ENCODE measurements around the gene PGM2. TPM values are rescaled to one million over a fixed set of nuclear protein-coding genes. Genes with fewer than 3 reads are reported as not detected.

The PGM2 gene
- total and polyA plus RNA-seq, 8 donors = 2.1 to 15.1 (median 7.6) TPM

- peak in 2 of 4 donors; percentile 26 to 42 for TF ChIP-seq CTCF (IDR thresholded peaks at IDR 0.05)
- no peak overlapping the region for H3K4me3 ChIP-seq
- no peaks in the 10 kb centered on the region for H3K9me3 ChIP-seq
- intact Hi-C loops (cut with DNase I) = no loop called here
- H3K27ac ChIP-seq = no peak overlapping the region
- H3K36me3 ChIP-seq = no peaks in the 10 kb centered on the region
- no peaks in the 10 kb centered on the region for H3K27me3 ChIP-seq
- no peaks in the 10 kb centered on the region for H3K4me1 ChIP-seq
- FAIRE-seq (peak; percentile 95), ATAC-seq (peak; percentile 51 to 76 (median 66)), DNase-seq (no peak)
- WGBS, 2 donors = 18 to 23% methylated on average over 4 of the region's 4 CpGs
These were observed 23.0 kb upstream of the PGM2 start for GRCh38 chr4:37803348-37803973.

DNA sequence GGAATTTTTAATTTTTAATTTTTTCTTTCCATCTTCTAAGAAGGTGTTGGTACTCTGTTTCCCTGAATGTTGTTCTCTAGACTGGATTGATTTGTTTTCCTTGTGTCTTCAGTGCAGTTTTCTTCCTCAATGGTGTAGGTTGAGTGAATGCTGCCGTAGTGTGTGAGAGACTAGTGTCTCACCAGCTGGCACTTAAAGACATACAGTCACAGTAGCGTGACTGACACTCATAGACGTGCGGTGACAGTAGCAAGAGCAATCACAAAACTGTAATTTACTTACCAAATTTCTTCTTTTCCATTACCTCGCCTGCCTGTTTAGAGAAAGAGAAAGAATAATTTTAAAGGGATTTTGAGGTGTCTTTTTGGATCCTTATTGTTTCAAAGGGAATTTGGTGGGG, 21.4 kb upstream of the PGM2 start:
- TF ChIP-seq CTCF (IDR thresholded peaks at IDR 0.05) = no peak
- no peaks in the 10 kb centered on the region for H3K27me3 ChIP-seq
- H3K9me3 ChIP-seq = no peaks in the 10 kb centered on the region
- WGBS, 2 donors = 88 to 90% methylated on average over 5 of the region's 5 CpGs
- FAIRE-seq (no peak), DNase-seq (no peak), ATAC-seq (no peak)
- no peaks in the 10 kb centered on the region for H3K36me3 ChIP-seq
- H3K27ac ChIP-seq = no peak overlapping the region
- no peaks in the 10 kb centered on the region for H3K4me1 ChIP-seq
- intact Hi-C loops (cut with DNase I) = loop anchor here in 1 of 3 donors (5.0 kb wide), 1 partner anchor 227 kb away; no protein-coding TSS in a partner anchor
- no peak overlapping the region for H3K4me3 ChIP-seq

DNA sequence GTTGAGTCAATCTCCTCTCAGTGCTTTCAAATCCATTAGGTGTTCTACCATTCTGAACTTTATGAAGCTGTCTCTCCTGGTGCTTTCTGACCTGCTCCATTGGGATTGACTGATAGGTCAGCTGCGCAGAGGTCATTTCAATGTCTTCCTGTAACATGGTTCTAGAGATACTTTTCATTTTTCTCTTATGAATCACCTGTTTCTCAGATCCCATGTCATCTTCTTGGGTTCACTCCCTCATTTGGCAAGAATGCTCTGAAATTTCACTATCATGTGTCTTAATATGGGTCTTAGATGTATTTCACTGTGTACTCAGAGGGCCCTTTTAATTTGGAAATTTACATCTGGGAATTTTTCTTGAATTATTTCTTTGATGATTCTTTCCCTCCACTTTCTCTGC, 13.8 kb upstream of the PGM2 start:
- no peak for FAIRE-seq
- Histone ChIP-seq H3K27me3 (no peaks in the 10 kb centered on the region), H3K4me3 (no peak overlapping the region), H3K36me3 (no peaks in the 10 kb centered on the region), H3K4me1 (no peaks in the 10 kb centered on the region), H3K27ac (no peak overlapping the region), H3K9me3 (no peaks in the 10 kb centered on the region)
- DNase-seq = no peak
- WGBS, 2 donors = 95 to 98% methylated on average over 1 of the region's 1 CpG
- no peak for TF ChIP-seq CTCF (IDR thresholded peaks at IDR 0.05)
- ATAC-seq = no peak
- intact Hi-C loops (cut with DNase I) = no loop called here

- no peak overlapping the region for H3K4me3 ChIP-seq
- no peaks in the 10 kb centered on the region for H3K36me3 ChIP-seq
- DNase-seq (no peak), ATAC-seq (no peak), FAIRE-seq (no peak)
- WGBS, 2 donors = 75 to 80% methylated on average over 3 of the region's 3 CpGs
- H3K4me1 ChIP-seq = no peaks in the 10 kb centered on the region
- H3K27ac ChIP-seq = no peak overlapping the region
- H3K27me3 ChIP-seq = no peaks in the 10 kb centered on the region
- H3K9me3 ChIP-seq = no peaks in the 10 kb centered on the region
- intact Hi-C loops (cut with DNase I) = no loop called here
- no peak for TF ChIP-seq CTCF (IDR thresholded peaks at IDR 0.05)
These were observed 10.9 kb upstream of the PGM2 start for GRCh38 chr4:37815591-37815990.

DNA sequence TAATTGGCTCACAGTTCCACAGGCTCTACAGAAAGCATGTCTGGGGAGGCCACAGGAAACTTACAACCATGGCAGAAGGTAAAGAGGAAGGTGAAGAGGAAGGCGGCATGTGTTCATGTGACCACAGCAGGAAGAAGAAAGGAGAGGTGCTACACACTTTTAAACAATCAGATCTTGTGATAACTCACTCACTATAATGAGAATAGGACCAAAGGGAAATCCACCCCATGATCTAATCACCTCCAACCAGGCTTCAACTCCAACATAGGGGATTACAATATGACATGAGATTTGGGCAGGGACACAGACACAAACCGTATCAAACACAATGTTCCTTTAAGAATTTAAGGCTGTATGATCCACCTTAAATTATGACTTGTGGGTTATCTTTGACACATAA, 10.5 kb upstream of the PGM2 start:
- Histone ChIP-seq H3K36me3 (no peaks in the 10 kb centered on the region), H3K27me3 (no peaks in the 10 kb centered on the region), H3K27ac (no peak overlapping the region), H3K4me1 (no peaks in the 10 kb centered on the region), H3K4me3 (no peak overlapping the region), H3K9me3 (no peaks in the 10 kb centered on the region)
- ATAC-seq (no peak), FAIRE-seq (no peak), DNase-seq (no peak)
- TF ChIP-seq CTCF (IDR thresholded peaks at IDR 0.05) = no peak
- WGBS, 2 donors = 70 to 82% methylated on average over 2 of the region's 2 CpGs
- intact Hi-C loops (cut with DNase I) = no loop called here

All from pancreas (tissue), 10 donors.